HG03139 (cell line): Measurements from ENCODE around the gene SCAPER.
A peak's percentile ranks its signal among the peaks of the same experiment; 100 is the strongest.
"Not testable (repeated sequence)": the region's sequence is repeated elsewhere in the genome, so short reads cannot be mapped to it uniquely, and the experiment has no call there.

Experiments
- ATAC-seq: cut with Tn5 transposase; IDR thresholded peaks from one replicate; pipeline ENCODE4 v1.9.1; 2021; ENCODE audit not compliant: unreplicated experiment

Gene SCAPER

DNA sequence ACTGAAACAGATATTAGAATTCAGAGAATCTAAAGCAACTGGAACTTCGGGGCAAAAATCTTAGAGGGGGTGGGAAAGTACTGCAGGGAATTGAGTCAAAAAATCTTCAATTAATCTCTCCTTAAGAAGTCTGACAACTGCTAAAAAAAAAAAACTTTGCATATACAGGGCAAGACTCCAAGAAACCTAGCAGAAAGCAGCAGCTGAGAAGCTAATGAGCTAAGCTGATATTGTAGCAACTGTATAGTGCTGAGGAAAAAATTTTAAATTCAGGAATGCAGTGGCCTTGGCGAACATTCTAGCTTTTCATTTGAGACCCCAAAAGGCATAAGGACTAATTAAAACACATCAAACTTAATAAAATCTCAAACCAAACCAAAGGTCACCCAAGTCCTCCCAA lies 113.6 kb downstream of the SCAPER start:
- ATAC-seq, result no peak

DNA sequence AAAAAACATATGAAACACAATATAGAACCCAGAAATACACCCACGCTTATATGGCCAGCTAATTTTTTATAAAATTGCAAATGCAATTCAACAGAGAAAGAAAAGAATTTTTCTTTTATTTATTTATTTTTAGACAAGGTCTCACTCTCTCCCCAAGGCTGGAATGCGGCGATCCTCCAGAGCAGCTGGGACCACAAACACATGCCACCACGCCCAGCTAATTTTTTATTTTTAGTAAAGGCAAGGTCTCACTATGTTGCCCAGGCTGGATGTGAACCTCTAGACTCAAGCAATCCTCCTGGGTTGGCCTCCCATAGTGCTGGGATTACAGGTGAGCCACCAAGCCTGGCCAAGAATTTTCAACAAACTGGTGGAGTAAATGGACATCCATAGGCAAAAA lies 117.9 kb downstream of the SCAPER start:
- no peak for ATAC-seq

DNA sequence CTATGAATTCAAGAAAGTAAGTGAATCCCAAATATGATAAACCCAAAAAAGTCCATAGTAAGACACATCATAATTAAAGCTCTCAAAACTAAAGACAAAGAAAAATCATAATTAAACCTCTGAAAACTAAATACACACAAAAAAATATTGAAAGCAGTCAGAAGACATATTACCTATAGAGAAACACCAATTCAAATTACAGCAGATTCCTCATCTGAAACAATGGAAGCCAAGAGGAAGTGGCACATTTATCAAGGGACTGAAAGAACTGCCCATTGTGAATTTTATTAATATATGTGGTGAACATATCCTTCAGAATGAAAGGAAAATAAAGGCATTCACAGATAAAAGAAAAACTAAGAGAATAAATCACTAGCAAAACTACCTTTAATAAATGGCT lies 128.2 kb downstream of the SCAPER start:
- no peak for ATAC-seq

DNA sequence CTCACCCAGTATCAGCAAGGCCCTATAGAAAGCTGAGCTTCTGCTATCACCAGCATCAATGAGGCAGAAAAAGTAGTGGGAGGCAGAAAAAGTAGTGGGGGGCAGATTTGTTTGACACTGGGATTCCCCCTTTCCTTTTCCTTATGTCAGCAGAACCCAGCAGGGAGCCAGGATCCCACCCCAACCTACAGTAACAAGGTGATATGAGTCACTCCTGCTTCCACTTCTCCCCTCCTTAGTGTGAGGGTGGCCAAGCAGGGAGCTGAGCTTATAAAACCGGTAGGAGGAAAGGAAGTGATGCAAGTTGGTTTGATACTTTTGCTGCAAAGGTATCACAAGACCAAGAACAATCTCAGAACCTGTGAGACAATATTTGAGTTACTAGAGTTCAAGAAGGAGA lies 128.7 kb downstream of the SCAPER start:
- no peak for ATAC-seq

DNA sequence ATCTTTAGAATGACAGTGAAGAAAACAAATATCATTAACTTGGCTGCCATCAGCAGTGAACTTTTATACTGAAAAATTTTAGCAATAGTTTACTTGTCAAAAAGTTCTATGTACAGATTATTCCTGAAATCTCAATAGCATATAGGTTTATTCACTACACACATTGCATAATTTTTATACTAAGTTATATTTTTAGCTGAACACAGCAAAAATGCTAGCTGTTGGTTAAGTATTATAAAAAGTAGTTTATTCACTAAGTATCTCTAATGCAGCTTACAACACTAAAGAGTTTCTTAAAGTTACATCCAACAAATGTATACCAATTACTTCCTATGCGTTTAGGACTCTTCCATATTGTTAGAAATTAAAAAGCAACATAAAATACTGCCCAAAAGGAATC lies 131.9 kb downstream of the SCAPER start:
- ATAC-seq, result no peak

DNA sequence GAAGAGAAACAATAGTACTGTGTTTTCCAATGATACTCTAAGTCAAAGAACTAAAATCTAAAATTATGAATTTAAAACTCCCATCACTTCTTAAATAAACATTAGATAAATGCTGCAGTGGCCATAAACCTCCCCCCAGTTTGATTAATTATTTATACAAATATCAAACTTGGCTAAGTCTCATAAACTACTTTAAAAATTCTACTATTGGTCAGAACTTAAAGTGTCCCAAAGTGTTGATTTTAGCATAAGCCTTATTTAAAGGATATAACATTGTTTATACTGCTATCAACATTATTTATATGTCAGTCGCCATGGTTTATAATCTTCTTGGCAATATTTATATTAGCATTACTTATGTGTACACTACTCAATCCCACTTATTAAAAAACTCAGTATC lies 132.4 kb downstream of the SCAPER start:
- no peak for ATAC-seq

DNA sequence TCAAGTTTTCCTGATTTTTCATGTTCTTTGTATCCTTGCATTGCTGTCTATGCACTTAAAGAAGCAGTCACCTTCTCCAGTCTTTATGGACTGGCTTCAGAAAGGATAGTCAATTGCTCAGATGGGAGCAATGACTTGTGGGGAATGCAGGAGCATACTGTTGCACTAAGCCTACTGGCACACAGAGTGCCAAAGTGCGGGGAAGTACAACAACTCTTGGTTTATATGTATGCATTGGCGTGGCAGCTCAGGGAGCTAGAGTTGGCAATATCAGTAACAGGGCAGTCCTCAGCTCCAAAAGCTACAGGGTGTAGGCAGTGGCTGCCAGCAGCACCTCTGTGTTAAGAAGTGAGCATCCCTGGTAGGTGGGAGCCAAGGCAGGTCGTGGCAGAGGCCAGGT lies 141.1 kb downstream of the SCAPER start:
- no peak for ATAC-seq

DNA sequence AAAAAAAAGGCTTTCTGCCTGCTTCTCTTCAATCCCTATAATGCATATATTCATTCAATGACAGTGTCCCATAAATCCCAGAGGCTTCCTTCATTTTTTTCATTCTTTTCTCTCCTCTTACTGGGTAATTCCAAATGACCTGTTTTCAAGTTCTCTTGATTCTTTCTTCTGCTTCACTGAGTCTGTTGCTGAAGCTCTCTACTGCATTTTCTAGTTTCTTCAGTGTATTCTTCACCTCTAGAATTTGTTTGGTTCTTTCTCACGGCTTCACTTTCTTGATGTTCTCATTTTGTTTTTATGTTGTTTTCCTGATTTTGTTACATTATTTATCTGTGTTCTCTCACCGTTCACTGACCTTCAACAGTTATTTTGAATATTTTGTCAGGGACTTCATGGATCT lies 141.6 kb downstream of the SCAPER start:
- no peak for ATAC-seq

DNA sequence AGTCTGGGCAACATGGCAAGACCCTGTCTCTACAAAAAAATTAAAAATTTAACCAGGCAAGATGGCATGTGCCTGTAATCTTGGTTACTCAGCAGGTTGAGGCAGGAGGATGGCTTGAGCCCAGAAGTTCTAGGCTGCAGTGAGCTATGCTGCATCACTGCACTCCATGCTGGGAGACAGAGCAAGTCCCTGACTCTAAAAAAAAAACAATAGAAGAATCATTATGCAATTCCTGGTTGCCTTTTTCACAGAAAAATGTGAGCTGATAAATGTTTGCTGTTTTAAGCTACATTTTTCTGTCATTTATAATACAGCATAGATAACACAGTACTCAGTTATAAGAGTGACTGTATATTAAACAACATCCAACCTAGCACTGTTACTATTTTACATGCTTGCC lies 148.8 kb downstream of the SCAPER start:
- no peak for ATAC-seq

DNA sequence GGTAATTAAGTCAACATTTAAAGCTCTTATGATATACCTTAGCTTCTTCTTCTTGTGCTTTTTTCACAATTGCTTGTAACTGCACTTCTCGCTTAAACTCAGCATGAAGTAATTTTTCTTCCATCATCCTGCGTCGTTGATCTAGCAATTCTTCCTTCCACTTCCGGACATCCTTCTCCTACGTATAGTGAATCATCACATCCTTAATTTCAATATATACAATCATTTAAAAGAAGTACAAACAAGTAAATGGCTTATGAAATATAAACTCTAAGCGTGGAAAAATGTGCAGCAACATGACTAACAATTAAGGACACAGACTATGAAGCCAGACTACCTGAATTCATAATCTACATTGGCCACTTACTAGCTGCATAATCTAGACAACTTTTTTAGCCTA lies 151.4 kb downstream of the SCAPER start:
- no peak for ATAC-seq

DNA sequence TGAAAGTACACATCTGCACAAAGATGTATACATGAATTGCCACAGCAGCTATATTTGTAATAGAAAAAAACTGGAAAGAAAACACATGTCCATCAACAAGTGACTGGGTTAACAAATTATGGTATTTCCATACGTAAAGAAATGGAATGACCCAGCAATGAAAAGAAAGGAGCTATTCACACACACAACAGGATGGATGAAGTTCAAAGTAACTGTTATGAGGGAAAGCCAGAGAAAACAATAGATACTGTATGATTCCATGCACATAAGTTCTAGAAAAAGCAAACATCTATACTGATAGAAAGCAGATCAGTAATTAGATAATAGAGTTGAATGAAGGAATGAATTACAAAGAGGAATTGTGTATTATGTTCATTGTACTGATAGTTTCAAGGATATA lies 152.0 kb downstream of the SCAPER start:
- ATAC-seq, result no peak

DNA sequence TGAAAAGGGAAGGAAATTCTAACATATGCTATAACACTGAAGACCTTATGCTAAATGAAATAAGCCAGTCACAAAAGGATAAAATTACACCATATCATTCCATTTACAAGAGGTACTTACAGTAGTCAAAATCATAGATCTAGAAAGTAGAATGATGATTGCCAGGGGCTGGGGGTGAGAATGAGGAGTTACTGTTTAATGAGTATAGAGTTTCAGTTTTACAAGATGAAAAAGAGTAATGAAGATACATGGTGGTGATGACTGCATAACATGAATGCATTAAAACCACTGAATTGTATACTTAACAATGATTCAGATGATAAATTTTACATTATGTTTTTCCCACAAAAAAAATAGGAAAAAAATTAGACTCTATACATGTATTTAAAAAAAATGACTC lies 152.6 kb downstream of the SCAPER start:
- no peak for ATAC-seq

DNA sequence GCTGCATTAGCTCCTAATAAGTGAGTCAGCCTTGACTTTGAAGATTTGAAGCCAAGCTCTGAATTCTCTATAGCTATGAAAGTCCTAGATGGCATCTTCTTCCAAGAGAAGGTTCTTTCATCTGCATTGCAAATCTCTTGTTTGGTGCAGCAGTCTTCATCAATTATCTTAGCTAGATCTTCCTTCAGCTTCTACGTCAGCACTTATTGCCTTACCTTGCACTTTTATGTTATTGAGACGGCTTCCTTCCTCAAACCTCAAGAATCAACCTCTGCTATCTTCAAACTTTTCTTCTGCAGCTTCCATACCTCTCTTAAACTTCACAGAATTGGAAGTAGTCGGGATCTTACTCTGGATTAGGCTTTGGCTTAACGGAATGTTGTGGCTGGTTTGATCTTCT lies 167.6 kb downstream of the SCAPER start:
- no peak for ATAC-seq

DNA sequence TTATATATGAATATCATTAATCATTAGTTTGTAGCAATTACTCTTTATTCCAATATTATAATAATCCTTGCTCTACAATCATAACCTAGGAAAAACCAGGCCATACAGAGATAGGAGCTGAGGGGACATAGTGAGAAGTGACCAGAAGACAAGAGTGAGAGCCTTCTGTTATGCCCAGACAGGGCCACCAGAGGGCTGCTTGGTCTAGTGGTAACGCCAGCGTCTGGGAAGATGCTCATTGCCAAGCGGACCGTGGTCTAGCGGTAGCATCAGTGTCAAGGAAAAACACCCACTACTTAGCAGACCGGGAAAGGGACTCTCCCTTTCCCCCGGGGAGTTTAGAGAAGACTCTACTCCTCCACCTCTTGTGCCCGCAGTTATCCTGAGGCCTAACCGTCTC lies 172.8 kb downstream of the SCAPER start:
- not testable (repeated sequence) for ATAC-seq

DNA sequence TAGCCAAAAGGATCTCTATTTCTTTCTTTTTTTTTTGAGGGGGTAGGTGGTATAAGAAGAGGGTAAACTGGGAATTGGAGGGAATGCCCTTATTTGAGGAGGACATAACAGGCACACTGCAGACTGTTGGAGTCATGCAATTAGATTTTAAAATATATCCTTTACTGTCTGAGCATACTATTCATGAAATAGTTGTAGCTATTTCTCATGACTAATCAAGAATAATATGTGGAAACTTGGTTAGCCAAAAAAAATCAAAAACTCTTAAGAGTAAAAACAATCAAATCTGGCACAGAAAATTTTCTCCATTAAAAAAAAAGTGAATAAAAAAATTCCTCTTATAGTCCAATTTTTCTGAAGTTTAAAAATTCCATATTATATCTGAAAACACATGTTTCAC lies 174.9 kb downstream of the SCAPER start:
- no peak for ATAC-seq

DNA sequence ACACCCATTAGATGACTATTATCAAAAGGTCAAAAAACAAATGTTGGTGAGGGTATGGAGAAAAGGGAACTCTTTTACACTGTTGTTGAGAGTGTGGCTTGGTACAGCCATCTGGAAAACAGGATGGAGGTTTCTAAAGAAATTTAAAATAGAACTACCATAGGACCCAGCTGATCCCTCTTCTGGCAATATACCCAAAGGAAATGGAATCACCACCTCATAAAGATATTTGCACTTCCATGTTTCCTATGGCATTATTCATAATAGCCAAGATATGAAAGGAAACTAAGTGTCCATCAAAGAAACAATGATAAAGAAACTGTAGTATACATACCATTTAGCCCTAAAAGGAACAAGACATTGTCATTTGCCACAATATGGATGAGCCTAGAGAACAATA lies 186.3 kb downstream of the SCAPER start:
- ATAC-seq, result no peak

DNA sequence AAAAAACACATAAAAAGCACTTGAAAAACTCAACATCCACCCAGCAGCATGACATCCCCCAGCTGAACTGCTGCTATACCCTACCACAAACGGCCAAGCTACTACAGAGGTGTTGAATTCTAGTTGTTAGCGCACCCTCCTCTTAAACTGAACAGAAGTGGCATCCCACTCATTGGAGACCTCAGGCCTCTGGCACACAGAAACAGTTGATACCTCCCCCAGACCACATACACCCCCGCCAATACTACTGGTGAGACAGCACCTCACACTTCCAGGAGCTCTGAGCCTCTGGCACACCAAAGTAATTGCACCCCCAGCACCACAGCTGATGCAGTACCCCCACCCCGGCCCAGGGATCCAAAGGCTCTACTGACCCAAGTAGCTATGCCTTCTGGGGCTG lies 190.2 kb downstream of the SCAPER start:
- ATAC-seq, result no peak

DNA sequence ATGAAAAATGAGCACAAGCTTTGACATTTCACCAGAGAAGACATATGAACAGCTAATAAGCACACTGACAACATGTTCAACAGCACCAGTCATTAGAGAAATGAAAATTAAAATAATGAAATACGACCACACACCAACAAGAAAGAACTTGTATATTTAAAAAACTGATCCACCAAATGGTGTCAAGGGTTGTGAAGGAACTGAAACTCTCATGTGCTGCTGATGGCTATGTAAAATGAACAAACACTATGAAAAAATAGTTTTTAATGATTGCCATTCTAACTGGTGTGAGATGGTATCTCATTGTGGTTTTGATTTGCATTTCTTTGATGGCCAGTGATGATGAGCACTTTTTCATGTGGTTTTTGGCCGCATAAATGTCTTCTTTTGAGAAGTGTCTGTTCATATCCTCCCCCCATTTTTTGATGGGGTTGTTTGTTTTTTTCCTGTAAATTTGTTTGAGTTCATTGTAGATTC lies 193.8 kb downstream of the SCAPER start:
- ATAC-seq, result peak; percentile 61

DNA sequence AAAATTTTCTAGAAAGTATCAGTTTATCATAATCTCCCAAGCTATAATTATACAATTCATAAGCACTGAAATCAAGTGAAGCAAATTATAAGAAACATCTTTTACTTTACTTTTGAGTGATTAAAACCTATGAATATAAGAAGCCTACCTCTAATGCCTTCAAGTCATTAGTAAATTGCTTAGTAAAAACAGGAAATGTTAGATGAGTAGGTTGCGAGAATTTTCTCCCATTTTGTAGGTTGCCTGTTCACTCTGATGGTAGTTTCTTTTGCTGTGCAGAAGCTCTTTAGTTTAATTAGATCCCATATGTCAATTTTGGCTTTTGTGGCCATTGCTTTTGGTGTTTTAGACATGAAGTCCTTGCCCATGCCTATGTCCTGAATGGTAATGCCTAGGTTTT lies 201.1 kb downstream of the SCAPER start:
- not testable (repeated sequence) for ATAC-seq

DNA sequence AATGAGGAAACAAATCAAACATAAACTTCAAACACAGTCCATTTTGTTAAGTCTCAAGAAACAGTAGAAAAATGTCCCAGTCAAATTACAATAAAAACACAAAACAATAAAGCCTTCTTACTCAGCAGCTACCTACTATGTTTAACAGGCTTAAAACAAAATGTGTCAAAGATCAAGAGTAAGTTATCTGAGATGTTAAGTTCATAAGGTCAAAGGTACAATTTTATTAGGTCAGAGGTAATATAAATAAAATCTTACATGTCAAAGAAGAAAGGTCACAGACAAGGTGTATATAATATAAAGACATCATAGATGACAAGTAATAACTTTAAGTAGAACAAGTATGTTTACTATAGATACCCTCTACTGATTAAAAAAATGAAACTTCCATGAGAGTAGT lies 208.3 kb downstream of the SCAPER start:
- ATAC-seq, result no peak

DNA sequence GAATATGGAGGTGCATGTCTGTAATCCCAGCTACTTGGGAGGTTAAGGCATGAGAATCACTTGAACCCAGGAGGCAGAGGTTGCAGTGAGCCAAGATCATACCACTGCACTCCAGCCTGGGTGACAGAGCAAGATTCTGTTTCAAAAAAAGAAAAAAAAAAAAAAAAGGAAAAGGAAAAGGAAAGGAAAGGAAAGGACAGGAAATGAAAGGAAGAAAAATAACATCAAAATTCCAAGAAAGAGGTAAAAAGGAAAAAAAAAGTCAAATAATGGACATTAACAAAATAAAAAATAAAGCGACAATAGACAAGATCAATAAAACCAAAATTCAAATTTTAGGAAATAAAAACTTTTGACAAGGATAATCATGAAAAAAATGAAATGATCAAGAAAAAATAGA lies 212.6 kb downstream of the SCAPER start:
- not testable (repeated sequence) for ATAC-seq

DNA sequence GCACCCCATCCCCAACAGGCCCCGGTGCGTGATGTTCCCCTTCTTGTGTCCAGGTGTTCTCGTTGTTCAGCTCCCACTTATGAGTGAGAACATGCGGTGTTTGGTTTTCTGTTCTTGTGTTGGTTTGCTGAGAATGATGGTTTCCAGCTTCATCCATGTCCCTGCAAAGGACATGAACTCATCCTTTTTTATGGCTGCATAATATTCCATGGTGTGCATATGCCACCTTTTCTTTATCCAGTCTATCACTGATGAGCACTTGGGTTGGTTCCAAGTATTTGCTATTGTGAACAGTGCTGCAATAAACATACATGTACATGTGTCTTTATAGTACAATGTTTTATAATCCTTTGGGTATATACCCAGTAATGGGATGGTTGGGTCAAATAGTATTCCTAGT lies 217.5 kb downstream of the SCAPER start:
- ATAC-seq, result not testable (repeated sequence)

DNA sequence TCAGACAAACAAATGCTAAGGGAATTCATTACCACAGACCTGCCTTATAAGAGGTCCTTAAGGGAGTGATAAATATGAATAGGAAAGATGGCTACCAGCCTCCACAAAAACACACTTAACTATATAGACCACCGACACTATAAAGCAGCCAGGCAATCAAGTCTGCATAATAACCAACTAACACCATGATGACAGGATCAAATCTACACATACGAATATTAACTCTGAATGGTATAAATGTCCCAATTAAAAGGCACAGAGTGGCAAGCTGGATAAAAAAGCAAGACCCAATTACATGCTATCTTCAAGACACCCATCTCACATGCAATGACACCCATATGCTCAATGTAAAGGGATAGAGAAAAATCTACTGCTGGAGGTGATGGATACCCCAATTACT lies 221.1 kb downstream of the SCAPER start:
- ATAC-seq, result no peak

DNA sequence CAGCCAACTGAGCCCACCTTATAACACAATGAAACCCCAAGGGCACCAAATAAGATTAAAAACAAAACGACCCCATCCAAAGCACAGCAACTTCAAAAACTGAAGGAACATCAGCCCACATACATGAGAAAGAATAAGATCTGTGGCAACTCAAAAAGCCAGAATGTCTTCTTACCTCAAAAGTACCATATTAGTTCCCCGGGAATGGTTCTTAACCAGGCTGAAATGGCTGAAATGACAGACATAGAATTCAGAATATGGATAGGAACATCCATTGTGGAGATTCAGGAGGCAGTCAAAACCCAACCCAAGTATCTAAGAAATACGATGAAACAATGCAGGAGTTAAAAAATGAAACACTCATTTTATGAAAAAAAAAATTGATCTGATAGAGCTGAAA lies 222.3 kb downstream of the SCAPER start:
- no peak for ATAC-seq
